Measurements from ENCODE around the gene NFIA. TPM values are rescaled to one million over a fixed set of nuclear protein-coding genes. Genes with fewer than 3 reads are reported as not detected.

NFIA gene
- total and polyA plus RNA-seq, 2 donors (not counting 1 experiment from before 2014, with no cell fraction given): 0.28 to 0.54 TPM

DNA sequence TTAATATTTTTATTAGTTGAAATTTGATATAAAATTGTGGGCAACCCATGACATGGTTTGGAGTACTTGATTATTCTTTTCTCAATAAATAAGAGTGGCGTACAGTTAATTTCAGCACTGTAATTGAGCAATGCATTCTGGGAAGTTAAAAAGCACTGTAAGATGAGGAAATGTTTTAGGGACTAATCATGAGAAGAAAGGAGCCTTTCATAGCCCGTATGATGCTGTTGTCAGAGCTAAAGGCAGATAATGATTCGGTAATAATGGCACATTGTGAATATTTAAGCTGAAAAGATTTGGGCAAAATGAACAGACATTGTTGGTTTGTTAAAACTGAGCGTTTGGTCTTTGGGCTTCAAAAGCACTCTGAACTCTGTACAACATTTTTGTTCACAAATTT, 139.3 kb downstream of the NFIA start:
- Histone ChIP-seq H3K4me1 (ENCODE audit: control insufficient read depth in 2 of 2, insufficient read depth in 2 of 2, low read length in 2 of 2) (no peaks in the 10 kb centered on the region), H4K20me1 (ENCODE audit: control insufficient read depth, insufficient read depth, low read length, poor library complexity, severe bottlenecking) (no peaks in the 10 kb centered on the region), H3K27ac (ENCODE audit: low read length in 2 of 2) (no peak overlapping the region), H3K27me3 (replicated peaks in 1 of 4; ENCODE audit: control extremely low read depth in 1 of 4, control insufficient read depth in 3 of 4, insufficient read depth in 4 of 4, low read length in 3 of 4) (no peaks in the 10 kb centered on the region), H3K4me2 (replicated peaks; ENCODE audit: low read depth, low read length, poor library complexity, severe bottlenecking) (no peak overlapping the region), H3K9me3 (ENCODE audit: control extremely low read depth in 1 of 3, control insufficient read depth in 2 of 3, insufficient read depth in 1 of 3, low read length in 2 of 3) (no peaks in the 10 kb centered on the region), H3K79me2 (ENCODE audit: control insufficient read depth, insufficient read depth, low read length) (no peaks in the 10 kb centered on the region), H3K36me3 (replicated peaks in 1 of 2; ENCODE audit: control extremely low read depth in 1 of 2, control insufficient read depth in 1 of 2, extremely low read depth in 1 of 2, insufficient read depth in 2 of 2, low read length in 1 of 2) (no peaks in the 10 kb centered on the region), H3K9ac (ENCODE audit: low read length) (no peak overlapping the region), H2AFZ (ENCODE audit: insufficient read depth, low read depth, low read length, poor library complexity, severe bottlenecking) (no peak overlapping the region), H3K4me3 (ENCODE audit: control extremely low read depth in 1 of 5, extremely low read depth in 1 of 5, insufficient read depth in 1 of 5, low read depth in 2 of 5, low read length in 4 of 5) (no peak overlapping the region)
- H3K4me3 Mint-ChIP-seq: no peak overlapping the region
- no peak overlapping the region for H3K27ac Mint-ChIP-seq
- 100% methylated on average over 2 of the region's 4 CpGs for WGBS (ENCODE audit: insufficient coverage)
- POLR2A ChIA-PET: no interaction called here
- ATAC-seq (ENCODE audit: low read depth) (no peak), DNase-seq (no peak)
- TF ChIP-seq CTCF (IDR thresholded peaks at IDR 0.05): no peak
- TF ChIP-seq EZH2 (IDR thresholded peaks at IDR 0.05; ENCODE audit: borderline replicate concordance, insufficient read depth, low read depth, low read length, poor library complexity, severe bottlenecking): no peak
- CTCF ChIA-PET: no interaction called here
- no peaks in the 10 kb centered on the region for H3K9me3 Mint-ChIP-seq (ENCODE audit: insufficient read depth)
- peaks cover 6% of the 10 kb centered on the region for H3K27me3 Mint-ChIP-seq
- intact Hi-C loops (cut with micrococcal nuclease): no loop called here
- no peaks in the 10 kb centered on the region for H3K4me1 Mint-ChIP-seq

- no peak for TF ChIP-seq CTCF (IDR thresholded peaks at IDR 0.05)
- TF ChIP-seq EZH2 (IDR thresholded peaks at IDR 0.05; ENCODE audit: borderline replicate concordance, insufficient read depth, low read depth, low read length, poor library complexity, severe bottlenecking): no peak
- H3K9me3 ChIP-seq (ENCODE audit: control extremely low read depth in 1 of 3, control insufficient read depth in 2 of 3, insufficient read depth in 1 of 3, low read length in 2 of 3): no peaks in the 10 kb centered on the region
- H3K4me2 ChIP-seq (replicated peaks; ENCODE audit: low read depth, low read length, poor library complexity, severe bottlenecking): no peak overlapping the region
- no peaks in the 10 kb centered on the region for H3K4me1 ChIP-seq (ENCODE audit: control insufficient read depth in 2 of 2, insufficient read depth in 2 of 2, low read length in 2 of 2)
- Mint-ChIP-seq H3K4me3 (no peak overlapping the region), H3K27me3 (peaks cover 6% of the 10 kb centered on the region), H3K9me3 (ENCODE audit: insufficient read depth) (no peaks in the 10 kb centered on the region), H3K4me1 (no peaks in the 10 kb centered on the region), H3K27ac (no peak overlapping the region)
- H3K27me3 ChIP-seq (replicated peaks in 1 of 4; ENCODE audit: control extremely low read depth in 1 of 4, control insufficient read depth in 3 of 4, insufficient read depth in 4 of 4, low read length in 3 of 4): no peaks in the 10 kb centered on the region
- no peak overlapping the region for H3K9ac ChIP-seq (ENCODE audit: low read length)
- intact Hi-C loops (cut with micrococcal nuclease): no loop called here
- CTCF ChIA-PET: no interaction called here
- no peak overlapping the region for H2AFZ ChIP-seq (ENCODE audit: insufficient read depth, low read depth, low read length, poor library complexity, severe bottlenecking)
- no CpG with 5 or more reads among the region's 2 CpGs for WGBS (ENCODE audit: insufficient coverage)
- POLR2A ChIA-PET: no interaction called here
- no peaks in the 10 kb centered on the region for H3K36me3 ChIP-seq (replicated peaks in 1 of 2; ENCODE audit: control extremely low read depth in 1 of 2, control insufficient read depth in 1 of 2, extremely low read depth in 1 of 2, insufficient read depth in 2 of 2, low read length in 1 of 2)
- H3K27ac ChIP-seq (ENCODE audit: low read length in 2 of 2): no peak overlapping the region
- H4K20me1 ChIP-seq (ENCODE audit: control insufficient read depth, insufficient read depth, low read length, poor library complexity, severe bottlenecking): no peaks in the 10 kb centered on the region
- H3K79me2 ChIP-seq (ENCODE audit: control insufficient read depth, insufficient read depth, low read length): no peaks in the 10 kb centered on the region
- no peak overlapping the region for H3K4me3 ChIP-seq (ENCODE audit: control extremely low read depth in 1 of 5, extremely low read depth in 1 of 5, insufficient read depth in 1 of 5, low read depth in 2 of 5, low read length in 4 of 5)
- DNase-seq: no peak
- ATAC-seq (ENCODE audit: low read depth): no peak
Measured at GRCh38 chr1:61222240-61222639, 139.9 kb downstream of the NFIA start.

Measured in B cell (primary cell).